Coronary artery (tissue), 2 donors: ENCODE measurements around the gene PTPRH.

Source experiments
- DNase-seq: peaks from one replicate; pipeline ENCODE4 v3.0.0-alpha.2; 2017; ENCODE audit warnings: low spot score
- H3K27ac ChIP-seq, 2 donors: fragments of 200-600 bp; sonication (generic); one replicate each; pipeline ENCODE4 v1.5.1; 2016 to 2019
- H3K4me3 ChIP-seq: fragments of 200-600 bp; sonication (generic); 2 replicates; pipeline ENCODE4 v1.5.1; 2016; ENCODE audit warnings: mild to moderate bottlenecking, moderate library complexity
- CTCF ChIP-seq: fragments of 200-600 bp; sonication (generic); IDR thresholded peaks from one replicate; pipeline ENCODE4 v1.5.1; 2019; ENCODE audit warnings: antibody characterized with exemption

The PTPRH gene

GRCh38 chr19:55145232-55145631 is 64.1 kb downstream of the PTPRH start:
- no peak for DNase-seq
- Histone ChIP-seq H3K27ac (no peak overlapping the region), H3K4me3 (no peak overlapping the region)
- TF ChIP-seq CTCF = no peak

- TF ChIP-seq CTCF = no peak
- H3K4me3 ChIP-seq = no peak overlapping the region
- DNase-seq = no peak
- no peak overlapping the region for H3K27ac ChIP-seq
These were observed 67.6 kb downstream of the PTPRH start for GRCh38 chr19:55141696-55142095.

- no peak for DNase-seq
- no peak overlapping the region for H3K27ac ChIP-seq
- H3K4me3 ChIP-seq = no peak overlapping the region
- TF ChIP-seq CTCF = no peak
These were observed 71.4 kb downstream of the PTPRH start for GRCh38 chr19:55137915-55138314.

- H3K4me3 ChIP-seq = no peak overlapping the region
- DNase-seq = no peak
- H3K27ac ChIP-seq = no peak overlapping the region
- no peak for TF ChIP-seq CTCF
These were observed 72.8 kb downstream of the PTPRH start for GRCh38 chr19:55136399-55137102.

GRCh38 chr19:55134736-55135135 is 74.6 kb downstream of the PTPRH start:
- TF ChIP-seq CTCF = no peak
- DNase-seq = no peak
- H3K27ac ChIP-seq = no peak overlapping the region
- H3K4me3 ChIP-seq = no peak overlapping the region

- Histone ChIP-seq H3K4me3 (no peak overlapping the region), H3K27ac (no peak overlapping the region)
- no peak for TF ChIP-seq CTCF
- DNase-seq = no peak
These were observed 75.5 kb downstream of the PTPRH start for GRCh38 chr19:55133639-55134444.
